Amniotic stem cell (primary cell): ENCODE data around the gene MTX3.

Experiments used
- DNase-seq: peaks from one replicate; lab custom pipeline; 2025; lab: John Stamatoyannopoulos, UW

Gene MTX3, protein sequence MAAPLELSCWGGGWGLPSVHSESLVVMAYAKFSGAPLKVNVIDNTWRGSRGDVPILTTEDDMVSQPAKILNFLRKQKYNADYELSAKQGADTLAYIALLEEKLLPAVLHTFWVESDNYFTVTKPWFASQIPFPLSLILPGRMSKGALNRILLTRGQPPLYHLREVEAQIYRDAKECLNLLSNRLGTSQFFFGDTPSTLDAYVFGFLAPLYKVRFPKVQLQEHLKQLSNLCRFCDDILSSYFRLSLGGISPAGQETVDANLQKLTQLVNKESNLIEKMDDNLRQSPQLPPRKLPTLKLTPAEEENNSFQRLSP

DNA sequence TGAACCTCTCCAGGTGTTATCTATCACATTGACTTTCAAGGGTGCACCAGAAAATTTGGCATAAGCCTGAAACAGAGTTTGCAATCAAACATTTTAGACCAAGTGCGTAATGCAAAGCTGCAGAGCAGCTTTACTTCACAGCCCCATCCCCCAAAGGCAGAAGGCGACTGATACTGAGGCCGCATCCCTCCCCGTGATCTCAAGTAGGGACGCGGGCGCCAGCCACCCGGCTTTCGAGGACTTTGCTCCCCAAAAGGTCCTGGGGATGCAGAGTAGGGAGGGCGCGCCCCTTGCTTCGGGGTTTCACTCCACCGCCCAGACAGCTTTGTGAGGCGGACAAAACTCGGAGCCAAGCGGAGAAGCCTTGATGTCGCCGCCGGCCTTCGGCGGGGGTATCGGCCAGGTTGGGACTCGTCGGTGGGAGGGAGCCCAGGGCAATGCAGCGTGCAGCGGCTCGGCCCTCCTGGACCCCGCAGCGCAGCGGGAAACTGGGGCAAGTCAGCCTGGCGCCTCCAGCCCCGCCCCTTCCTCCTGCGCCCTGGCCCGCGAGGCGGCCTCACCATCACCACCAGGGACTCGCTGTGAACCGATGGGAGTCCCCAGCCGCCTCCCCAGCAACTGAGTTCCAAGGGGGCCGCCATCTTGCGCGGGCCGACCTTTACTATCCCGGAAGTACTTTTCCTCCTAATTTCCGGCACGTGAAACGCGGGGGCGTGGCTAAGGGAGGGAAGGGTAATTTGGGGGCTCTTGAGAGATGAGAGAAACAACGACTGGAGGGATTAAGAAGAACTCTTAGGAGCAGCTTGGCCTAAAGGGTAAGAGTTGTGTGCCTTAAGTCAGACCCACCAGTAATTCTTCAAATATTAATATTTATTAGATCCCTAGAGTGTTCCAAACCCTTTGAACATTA is at the start of gene MTX3:
Gene MTX3 (minus strand): TSS at position 665 of the 910 bp plus-strand sequence. CDS start 24 bp downstream, at position 641.
- DNase-seq, result peak; percentile 57

DNA sequence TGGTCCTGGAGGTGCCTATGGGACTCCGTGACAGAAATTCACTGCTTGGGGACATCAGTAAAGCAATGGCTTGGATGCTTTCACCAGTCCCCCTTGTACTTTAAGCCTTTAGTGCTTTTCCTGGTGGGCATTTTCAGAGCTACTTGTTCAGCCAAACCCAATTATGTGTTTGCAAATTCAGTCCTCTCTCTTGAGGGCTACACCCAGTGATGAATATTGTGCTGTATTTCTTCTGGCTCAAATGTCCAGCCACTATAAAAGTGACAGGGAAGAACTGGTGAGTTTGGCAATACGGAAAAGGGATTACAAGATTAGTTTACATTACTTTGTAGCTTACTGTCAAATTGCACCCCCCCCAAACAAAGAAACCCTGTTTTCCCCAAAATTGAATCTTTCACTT is 48.6 kb upstream of the MTX3 start:
- no peak for DNase-seq

DNA sequence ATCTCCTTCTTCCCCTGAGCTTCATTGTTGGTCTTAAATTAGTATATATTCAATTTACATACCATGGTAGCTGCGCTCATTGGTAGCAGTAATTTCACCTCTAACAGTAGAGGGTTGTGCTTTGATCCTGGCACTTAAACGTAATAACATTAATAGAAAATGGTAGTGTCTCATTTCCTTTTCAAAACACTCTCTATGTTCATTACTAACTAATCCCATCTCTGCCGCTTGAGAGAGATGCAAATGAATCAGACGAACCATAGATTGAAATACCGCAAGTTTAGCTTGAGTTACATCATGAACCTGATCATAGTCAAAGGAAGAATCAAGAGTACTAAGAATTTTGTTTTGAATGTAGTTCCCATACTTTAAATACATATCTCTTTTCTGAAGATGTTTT is 46.3 kb upstream of the MTX3 start:
- DNase-seq, result no peak

DNA sequence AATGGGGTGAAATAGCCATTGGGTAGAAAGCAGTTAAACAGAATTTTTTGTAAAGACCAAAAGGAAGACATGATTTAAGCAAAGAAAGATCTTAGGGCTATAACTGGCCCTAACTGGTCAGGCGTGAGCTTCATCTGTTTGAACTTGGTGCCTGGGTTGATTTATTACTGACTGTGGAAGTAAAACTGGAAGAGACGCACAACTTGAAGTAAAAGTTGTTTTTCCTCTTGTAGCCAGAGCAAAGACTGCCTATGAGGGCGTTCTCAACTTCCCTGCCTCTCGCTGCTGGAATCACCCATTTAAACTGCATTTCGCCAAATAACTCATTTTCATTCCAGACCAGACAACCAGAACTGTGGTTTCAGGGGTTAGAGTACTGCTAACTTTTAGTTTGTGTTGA is 45.6 kb upstream of the MTX3 start:
- DNase-seq, result no peak

DNA sequence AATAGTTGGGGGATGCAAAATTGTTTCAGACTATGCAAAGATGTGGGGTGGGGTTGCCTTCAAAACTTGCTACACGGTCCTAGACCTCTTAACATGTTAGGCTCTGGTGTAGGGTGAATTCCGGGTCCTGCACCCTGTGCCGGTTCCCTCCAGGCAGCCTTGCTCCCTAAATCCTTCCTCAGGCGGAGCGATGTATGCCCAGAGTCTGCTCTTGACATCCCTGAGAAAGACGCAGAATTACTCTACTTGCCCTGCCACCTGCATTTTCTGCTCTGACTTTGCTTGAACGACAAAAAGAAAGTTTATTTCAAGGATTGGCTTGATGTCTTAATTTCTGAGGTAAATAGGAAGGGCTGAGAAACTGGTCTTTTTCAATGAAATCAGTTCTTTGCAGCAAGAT is 44.8 kb upstream of the MTX3 start:
- DNase-seq, result no peak

DNA sequence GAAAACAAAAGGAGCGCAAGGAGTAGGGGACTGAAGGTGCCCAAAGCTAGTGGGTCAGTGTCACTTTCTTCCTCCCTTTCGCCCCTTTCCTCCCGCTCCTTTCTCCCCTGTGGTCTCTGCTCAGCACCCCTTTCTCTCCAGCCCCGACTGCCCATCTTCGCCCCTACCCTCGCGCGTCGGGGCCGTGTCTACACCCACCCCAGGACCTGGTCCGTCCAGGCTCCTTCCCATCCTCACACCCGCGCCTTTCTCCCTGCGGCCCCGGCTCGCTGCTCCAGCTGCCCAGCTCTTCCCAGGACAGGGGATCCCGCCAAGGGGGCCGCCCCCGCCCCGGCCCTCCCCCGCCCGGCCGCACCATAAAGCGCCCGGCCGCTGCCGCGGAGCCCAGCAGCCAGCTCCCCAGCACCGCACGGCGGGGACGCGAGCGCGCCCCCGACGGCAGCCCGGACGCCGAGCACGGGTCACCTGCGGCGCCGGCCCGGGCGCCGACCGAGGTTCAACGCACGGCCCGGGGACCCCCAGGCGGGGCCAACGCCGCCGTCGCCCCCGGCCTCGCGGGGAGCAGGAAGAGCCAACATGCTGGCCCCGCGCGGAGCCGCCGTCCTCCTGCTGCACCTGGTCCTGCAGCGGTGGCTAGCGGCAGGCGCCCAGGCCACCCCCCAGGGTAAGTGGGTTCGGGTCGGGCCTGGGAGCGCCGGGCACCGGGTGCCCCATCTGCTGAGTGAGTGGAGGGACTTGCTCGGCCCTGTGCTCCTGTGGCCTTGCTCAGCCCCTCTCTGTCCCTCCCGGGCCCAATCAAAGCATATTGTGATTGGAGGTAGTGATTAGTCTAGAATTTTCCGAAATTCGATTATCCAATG is 44.1 kb upstream of the MTX3 start, which contains the start of gene THBS4:
Gene THBS4 (plus strand): TSS at position 387 of the 860 bp plus-strand sequence. CDS start 190 bp downstream, at position 577.
- DNase-seq, result no peak

DNA sequence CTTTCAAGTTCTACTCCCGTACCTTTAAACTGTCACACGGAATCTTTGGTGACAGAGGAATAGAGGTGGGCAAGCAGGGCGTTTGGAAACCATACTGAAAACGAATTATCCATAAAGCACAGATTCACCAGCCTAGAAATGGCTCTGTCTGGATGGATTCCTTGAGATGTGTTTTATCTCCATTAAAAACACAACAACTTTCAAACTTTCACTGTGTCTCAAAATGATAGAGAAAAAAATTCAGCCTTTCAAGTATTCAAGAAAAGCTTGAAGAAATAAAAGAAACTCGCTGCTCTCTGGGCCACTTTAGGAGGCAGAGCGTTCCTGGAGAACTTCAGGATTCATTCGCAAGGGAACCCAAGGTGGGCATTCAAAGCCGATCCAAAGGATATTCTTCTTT is 43.5 kb upstream of the MTX3 start:
- DNase-seq, result no peak

DNA sequence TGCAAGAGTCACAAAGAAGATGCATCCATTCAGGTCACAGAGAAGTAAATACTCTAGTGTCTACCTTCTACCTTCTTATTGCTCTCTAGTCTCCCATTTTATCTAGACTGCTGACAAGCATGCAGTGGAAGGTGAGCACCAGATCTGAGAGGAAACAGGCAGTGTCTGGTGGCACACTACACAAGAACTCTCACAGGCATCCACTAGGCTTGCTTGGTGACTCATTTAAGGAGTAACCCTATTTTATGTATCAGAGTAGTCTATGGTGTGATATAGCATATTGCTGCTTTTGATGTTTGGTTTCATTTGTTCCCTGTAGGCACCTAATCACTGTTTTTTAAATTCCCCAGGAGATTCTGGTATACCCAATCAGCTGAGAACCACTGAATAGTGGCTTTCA is 42.5 kb upstream of the MTX3 start:
- no peak for DNase-seq

DNA sequence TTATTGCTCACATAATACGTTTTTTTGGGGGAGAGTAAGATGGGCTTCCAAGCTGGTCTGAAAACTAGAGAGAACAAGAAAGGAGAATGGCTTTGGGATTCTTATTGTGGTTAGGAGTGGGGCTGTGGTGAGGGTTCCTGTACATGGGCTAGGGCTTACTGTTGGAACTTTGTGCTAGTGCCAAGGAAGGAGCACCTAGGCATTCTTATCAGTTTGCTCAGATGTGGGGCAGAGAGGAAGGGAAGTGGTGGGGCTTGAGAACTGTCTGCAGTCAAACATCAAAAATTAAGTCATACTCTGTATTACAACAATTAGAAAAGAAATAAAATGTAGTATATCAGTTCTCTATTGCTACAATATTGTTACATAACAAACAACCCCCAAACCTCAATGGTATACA is 40.0 kb upstream of the MTX3 start:
- no peak for DNase-seq

DNA sequence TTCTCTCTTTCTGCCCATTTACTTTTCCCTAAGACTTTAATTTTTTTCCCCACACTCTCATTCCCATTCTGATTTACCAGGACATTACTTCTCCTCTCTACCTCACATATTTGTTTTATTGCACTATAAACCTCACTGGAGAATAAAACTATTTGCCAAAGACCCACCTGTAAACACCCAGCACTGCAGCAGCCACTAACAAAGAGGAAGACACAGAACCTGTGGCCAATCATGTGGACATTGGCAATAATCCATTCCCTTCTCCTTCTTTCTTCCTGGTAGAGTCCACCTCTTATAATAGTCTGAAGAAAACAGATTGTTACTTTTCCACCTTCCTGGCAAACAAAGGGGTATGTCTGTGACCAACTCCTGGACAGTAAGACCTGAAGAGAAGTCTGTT is 35.8 kb upstream of the MTX3 start:
- no peak for DNase-seq

DNA sequence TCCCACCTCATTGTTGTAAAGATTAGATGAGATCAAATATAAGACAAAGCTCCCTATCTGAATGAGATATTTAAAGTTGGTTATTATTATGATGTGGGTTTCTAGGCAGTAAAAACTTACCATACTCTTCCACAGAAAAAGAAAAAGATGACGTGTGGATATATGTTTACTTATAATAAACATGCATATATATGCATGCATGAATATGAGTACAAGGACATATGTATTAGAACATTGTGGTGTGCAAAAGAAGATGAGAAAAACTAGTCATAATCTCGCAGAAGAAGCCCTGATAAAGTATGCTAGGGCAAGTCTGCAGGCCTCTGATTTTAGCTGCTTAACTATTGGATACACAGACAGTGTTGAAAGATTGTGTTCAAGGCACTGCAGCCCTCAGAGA is 34.0 kb upstream of the MTX3 start:
- no peak for DNase-seq

DNA sequence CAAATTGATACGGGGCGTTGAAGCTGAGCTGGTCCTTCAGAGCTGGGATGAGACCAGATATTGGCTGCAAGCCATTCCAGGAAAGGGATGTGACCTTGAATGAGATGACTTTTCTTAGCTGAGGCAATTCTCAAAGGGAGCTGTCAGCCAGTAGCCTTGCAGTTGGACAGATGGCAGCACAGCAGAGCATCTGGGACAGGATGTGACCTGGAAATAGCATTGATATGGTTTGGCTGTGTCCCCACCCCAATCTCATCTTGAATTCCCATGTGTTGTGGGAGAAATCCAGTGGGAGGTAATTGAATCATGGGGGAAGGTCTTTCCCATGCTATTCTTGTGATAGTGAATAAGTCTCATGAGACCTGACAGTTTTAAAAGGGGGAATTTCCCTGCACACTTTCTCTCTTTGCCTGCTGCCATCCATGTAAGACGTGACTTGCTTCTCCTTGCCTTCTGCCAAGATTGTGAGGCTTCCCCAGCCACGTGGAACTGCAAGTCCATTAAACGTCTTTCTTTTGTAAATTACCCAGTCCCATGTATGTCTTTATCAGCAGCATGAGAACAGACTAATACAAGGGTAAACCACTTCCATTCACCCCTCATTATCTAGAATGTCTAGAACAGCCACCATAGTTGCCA is 19.8 kb upstream of the MTX3 start:
- DNase-seq, result no peak

DNA sequence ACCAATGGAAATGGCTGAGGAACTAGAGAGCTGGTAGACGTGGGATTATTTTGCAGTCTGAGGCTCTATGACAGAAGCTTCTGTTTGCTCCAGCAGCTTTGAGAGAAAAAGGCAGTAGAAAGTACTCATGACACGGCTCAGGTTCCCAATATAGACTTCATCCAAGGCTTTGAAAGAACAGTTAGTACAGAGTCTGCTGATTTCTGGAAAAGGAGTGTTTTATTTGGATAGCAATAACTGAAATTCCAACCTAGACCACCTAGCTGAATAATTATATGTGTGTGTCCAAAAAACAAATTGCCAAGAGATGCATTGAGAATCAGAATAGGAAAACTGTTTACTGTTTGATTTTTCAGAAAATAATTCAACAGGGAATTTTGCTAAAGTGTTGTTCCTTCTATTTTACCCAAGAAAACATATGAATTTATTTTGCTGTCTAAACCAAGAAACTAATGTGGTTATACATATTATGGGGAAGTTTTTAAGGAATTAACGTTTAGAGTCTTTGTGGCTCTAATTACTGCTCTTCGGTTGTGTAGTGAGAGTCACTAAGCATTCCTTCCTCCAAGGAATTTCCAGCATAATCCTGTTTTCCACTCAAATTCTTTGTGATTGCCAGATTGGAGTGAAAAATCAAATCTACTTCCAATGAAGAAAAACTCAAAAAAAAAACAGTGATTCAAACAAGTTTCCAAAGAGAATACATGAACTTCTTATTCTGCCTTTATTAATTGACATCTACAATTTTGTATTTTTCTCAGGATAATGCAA is 18.1 kb upstream of the MTX3 start:
- DNase-seq, result no peak

DNA sequence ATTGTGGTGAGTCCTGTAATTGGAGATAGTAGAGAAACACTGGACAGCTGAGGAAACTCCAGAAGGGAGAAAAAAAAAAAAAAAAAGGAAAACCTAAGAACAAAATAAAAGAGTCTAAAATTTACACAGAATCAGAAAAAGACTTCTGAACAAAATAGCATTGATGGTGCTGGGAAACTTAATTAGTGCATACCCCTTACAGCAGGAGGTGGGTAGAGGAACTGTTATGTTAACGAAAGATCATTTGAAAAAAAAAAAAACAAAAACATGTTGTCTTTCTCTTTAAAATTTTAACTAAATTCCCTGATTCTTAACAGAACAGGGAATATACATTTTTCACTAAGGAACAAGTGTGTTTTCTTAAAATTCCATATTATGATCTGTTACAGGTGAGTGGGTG is 11.6 kb upstream of the MTX3 start:
- no peak for DNase-seq

DNA sequence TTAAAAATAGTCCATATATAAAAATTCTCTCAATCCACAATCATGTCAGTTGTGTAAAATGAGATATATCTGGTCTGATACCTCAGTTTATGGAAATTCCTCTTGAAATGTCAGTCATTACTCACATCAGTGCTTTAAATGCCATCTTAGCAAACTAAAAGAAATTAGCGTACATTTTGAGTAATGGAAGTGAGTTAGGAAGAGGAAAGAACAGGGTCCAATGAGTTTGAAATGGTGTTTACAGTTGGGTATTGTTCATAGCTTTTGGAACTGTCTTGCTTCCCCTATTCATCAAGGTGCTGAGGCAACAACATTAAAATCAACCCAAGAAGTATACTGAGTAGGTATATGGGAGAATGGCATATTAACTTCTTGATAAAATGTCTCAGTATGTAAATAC is 8.7 kb upstream of the MTX3 start:
- no peak for DNase-seq

DNA sequence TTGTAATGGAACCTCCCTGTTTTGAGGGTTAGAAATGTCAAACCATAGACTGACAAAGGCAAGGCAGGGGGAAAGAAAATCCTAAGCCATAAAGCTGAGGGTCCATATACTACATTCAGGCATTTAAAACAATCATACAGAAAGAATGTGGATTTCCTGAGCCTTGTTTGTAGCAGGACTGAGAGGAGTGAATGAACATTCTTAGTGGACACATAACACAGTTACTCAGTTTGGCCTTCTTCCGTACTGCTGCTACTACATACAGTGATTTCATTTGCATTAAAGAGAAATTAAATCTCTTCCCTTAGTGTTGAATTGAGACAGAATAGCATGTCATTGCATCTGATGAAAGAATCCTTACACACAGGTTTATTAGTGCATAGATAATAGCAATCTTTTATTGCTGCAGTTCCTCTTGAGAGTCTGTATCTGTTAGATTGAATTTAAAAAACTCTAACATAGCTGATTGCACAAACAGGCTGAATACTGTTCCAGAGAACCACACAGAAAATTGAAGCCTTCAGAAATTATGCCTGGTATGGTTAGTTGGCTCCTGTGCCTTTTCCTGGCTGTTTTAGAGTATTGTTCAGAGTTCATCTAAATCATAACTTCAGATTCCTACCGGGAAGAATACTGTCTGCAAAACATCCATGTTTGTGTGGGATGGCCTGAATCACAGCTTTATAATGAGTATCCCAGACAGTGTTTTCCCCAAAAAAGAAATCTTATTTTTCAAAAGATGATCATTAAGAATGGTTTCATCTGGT is 2.0 kb upstream of the MTX3 start:
- DNase-seq, result no peak

DNA sequence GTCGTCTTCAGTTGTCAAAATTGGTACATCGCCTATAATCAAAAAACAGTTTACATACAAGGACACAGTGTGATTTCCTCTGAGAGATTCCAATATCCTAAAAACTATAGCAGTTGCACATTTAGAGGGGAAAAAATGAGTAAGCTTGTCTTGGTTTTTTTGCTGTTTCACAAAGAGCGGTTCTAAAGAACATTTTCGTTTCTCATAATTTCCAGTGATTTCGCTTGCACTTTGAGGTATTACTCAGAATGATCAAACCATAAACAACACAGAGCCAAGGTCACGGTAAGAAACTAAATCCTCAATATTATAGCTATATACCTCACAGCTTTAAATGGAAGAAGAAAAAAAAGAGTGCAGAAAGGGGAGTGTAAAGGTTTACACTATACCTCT is 861 bp downstream of the MTX3 start:
- DNase-seq, result no peak

DNA sequence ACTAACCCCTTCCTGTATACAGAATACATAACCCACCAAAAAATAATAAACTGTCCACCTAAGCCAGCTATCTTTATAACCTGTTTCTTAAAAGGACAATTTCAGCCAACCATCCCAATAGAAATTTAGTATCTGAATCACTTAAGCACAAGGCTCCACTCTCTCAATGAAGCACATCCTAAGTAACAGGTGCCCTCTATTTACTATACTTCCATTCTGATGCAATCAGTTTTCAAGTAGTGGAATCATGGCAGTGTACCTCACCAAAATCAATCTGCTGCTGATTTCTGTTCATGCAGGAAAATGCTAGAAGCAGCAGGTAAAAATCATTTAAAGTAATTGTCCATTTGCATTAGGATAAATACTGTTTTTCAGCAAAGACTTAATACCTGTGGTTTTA is 4.8 kb downstream of the MTX3 start:
- no peak for DNase-seq

DNA sequence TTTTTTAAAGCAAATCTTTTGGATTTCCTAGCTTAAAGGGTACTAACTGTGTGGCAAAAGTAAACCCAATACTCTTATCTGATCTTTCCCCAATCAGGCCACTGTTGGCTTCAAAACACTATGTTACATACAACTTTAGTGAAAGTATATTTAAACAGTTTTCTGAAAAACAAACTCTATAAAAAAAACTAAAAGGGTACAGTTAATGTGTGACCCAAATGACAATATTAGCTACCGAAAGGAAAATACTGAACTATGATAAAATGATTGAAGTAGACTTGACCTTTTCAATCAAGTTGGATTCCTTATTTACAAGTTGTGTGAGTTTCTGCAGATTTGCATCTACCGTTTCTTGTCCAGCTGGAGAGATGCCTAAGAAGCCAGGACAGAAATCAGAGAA is 5.8 kb downstream of the MTX3 start:
- no peak for DNase-seq

DNA sequence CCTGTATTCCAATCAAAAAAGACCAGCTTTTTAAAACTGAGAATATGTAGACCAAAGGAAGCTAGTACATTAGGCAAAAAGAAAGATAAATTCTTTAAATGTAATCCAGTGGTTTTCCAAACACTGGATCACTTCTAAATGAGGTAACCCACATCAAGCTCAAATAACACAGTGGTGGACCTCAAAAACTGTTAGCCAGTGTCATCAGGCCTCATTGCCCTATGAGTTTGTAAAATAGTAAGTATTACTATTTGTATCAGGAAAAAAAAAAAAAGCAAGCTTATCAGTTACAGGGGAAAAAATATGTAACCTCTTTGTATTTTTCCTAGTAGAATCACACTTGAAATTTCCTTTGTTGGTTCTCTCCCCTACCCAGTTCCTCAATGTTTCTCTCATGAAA is 6.7 kb downstream of the MTX3 start:
- no peak for DNase-seq
